BLaER1 treated with 17β-estradiol and CSF1 and Interleukin-3, amounts not matched to agents 10 nM and 100 nM (cell line): Measurements from ENCODE around the gene RASAL2.
"Not testable (repeated sequence)": the region's sequence is repeated elsewhere in the genome, so short reads cannot be mapped to it uniquely, and the experiment has no call there.

ENCODE experiments used
- H3K27ac ChIP-seq, 11 experiments: shearing (Covaris generic); formaldehyde crosslinking; 2 replicates each; pipeline ENCODE4 v1.8.1; 2022
- H3K27me3 ChIP-seq, 11 experiments: shearing (Covaris generic); formaldehyde crosslinking; 2 replicates each; pipeline ENCODE4 v1.8.1; 2022
- H3K36me3 ChIP-seq, 11 experiments: shearing (Covaris generic); formaldehyde crosslinking; 2 replicates each; pipeline ENCODE4 v1.8.1; 2022
- H3K4me1 ChIP-seq, 10 experiments: shearing (Covaris generic); formaldehyde crosslinking; 2 replicates each; pipeline ENCODE4 v1.8.1; 2022
- H3K4me2 ChIP-seq, 11 experiments: shearing (Covaris generic); formaldehyde crosslinking; 2 replicates each; pipeline ENCODE4 v1.8.1; 2022
- H3K4me3 ChIP-seq, 10 experiments: shearing (Covaris generic); formaldehyde crosslinking; 2 replicates each; pipeline ENCODE4 v1.8.1; 2022
- H3K9ac ChIP-seq, 11 experiments: shearing (Covaris generic); formaldehyde crosslinking; 2 replicates each; pipeline ENCODE4 v1.8.1; 2022
- H3K9me3 ChIP-seq, 11 experiments: shearing (Covaris generic); formaldehyde crosslinking; replicated peaks in 1 of 11; 2 replicates each; pipeline ENCODE4 v1.8.1; 2022
- H4K20me1 ChIP-seq, 11 experiments: shearing (Covaris generic); formaldehyde crosslinking; 2 replicates each; pipeline ENCODE4 v1.8.1; 2022
- Cebpa-rat ChIP-seq, 11 experiments: shearing (Covaris generic); IDR thresholded peaks; 2 replicates each; pipeline ENCODE4 v1.8.1; 2022

Gene RASAL2

GRCh38 chr1:178088651-178089050, 5.3 kb upstream of the RASAL2 start:
- Histone ChIP-seq H3K4me1 (peaks cover 8 to 25% (median 22%) of the 10 kb centered on the region in 10 experiments; a peak in 18 of 20 replicates), H3K9ac (no peak overlapping the region), H3K27me3 (peaks cover 0 to under 1% (median 0%) of the 10 kb centered on the region in 11 experiments; a peak in 4 of 22 replicates), H3K27ac (no peak overlapping the region), H4K20me1 (no peaks in the 10 kb centered on the region), H3K36me3 (no peaks in the 10 kb centered on the region), H3K9me3 (no peaks in the 10 kb centered on the region), H3K4me3 (no peak overlapping the region), H3K4me2 (no peak overlapping the region)
- TF ChIP-seq Cebpa-rat (IDR thresholded peaks at IDR 0.05): no peak

- H3K4me2 ChIP-seq, H3K27ac ChIP-seq, H3K9me3 ChIP-seq, H3K9ac ChIP-seq, H3K36me3 ChIP-seq, H3K4me3 ChIP-seq: not testable (repeated sequence)
- peaks cover 14 to 39% (median 22%) of the 10 kb centered on the region in 10 experiments for H3K4me1 ChIP-seq
- H3K27me3 ChIP-seq: peaks cover 18 to 27% (median 25%) of the 10 kb centered on the region in 11 experiments
- H4K20me1 ChIP-seq: peaks cover 0 to 16% (median 0%) of the 10 kb centered on the region in 11 experiments; a peak in 5 of 22 replicates
These were observed 2.5 kb upstream of the RASAL2 start for GRCh38 chr1:178091454-178091853.

DNA sequence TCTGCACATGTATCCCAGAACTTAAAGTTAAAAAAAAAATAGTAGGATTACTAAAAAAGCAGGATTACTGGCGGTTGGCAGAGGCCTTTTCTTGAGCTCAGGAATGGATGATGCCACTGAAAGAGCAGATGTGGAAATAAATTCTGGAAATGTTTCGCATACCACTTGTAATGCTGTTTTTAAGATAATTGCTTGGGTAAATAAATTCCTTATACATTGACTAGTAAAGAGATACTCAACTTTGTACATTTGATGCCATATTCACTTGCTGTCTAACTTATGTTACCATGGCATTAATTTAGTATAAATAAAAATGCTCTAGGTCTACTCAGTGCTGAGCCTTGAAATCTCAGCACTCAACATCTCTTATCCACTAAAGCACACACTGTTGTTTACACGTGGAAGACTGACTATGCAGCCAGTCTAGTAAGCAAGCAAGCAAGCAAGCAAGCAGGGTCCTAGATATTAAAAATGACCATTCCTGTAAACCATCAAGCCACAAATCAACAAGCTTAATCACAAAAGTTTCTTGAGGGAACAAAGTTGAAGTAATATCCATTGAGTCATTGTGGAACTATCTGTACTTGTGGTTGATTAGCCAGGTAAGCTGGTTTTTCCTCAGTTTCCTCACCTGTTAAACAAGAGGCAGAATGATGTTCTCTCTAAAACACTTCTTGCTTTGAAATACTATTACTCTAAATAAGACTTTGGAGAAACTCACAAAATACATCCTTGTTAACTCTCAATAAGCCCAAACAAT, 1.7 kb upstream of the RASAL2 start:
- H3K36me3 ChIP-seq: no peaks in the 10 kb centered on the region
- peak overlapping the region in 2 of 10 experiments; percentile 93 to 94; a peak in 2 of 20 replicates for H3K4me3 ChIP-seq
- no peak overlapping the region for H3K9ac ChIP-seq
- TF ChIP-seq Cebpa-rat (IDR thresholded peaks at IDR 0.05): no peak
- H3K27ac ChIP-seq: no peak overlapping the region
- peaks cover 18 to 27% (median 25%) of the 10 kb centered on the region in 11 experiments for H3K27me3 ChIP-seq
- H4K20me1 ChIP-seq: peaks cover 0 to 21% (median 0%) of the 10 kb centered on the region in 11 experiments; a peak in 5 of 22 replicates
- H3K4me2 ChIP-seq: peak overlapping the region; percentile 79 to 99 (median 93); a peak in 15 of 22 replicates
- no peaks in the 10 kb centered on the region for H3K9me3 ChIP-seq
- peaks cover 13 to 35% (median 15%) of the 10 kb centered on the region in 10 experiments; a peak in 19 of 20 replicates for H3K4me1 ChIP-seq

GRCh38 chr1:178092878-178093493, 918 bp upstream of the RASAL2 start:
- Histone ChIP-seq H3K9me3 (no peaks in the 10 kb centered on the region), H3K36me3 (no peaks in the 10 kb centered on the region), H3K4me2 (peak overlapping the region; percentile 79 to 99 (median 93)), H3K4me1 (peaks cover 8 to 32% (median 12%) of the 10 kb centered on the region in 10 experiments; a peak in 18 of 20 replicates), H3K27me3 (peaks cover 18 to 27% (median 25%) of the 10 kb centered on the region in 11 experiments), H3K4me3 (peak overlapping the region; percentile 78 to 100 (median 92)), H3K27ac (peak overlapping the region; percentile 11 to 77 (median 48); a peak in 17 of 22 replicates), H4K20me1 (peaks cover 0 to 22% (median 0%) of the 10 kb centered on the region in 11 experiments; a peak in 5 of 22 replicates), H3K9ac (peak overlapping the region; percentile 68 to 85 (median 80))
- no peak for TF ChIP-seq Cebpa-rat (IDR thresholded peaks at IDR 0.05)

DNA sequence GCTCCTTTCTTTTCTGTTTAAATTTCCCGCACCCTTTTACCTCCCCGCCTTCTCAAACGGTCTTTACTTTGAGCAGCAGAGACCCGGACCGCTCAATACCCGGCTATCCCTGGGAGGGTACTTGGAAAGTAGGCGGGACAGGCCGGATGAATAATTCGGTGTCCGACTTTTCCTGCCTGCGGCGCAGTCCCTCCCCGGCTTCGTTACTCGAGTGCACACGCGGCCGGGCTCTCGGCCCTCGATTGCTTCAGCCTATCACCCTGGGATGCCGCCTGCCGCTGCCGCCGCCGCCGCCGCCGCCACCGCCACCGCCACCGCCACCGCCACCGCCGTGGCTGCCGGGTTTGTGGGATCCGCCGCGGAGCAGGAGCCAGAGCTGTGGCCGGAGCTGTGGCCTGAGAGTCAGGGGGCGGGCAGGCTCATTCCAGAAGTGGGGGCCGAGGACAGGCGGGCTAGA, 382 bp upstream of the RASAL2 start:
- no peak for TF ChIP-seq Cebpa-rat (IDR thresholded peaks at IDR 0.05)
- Histone ChIP-seq H3K9ac (peak overlapping the region; percentile 68 to 85 (median 80)), H3K4me3 (peak overlapping the region; percentile 78 to 100 (median 92)), H3K4me2 (peak overlapping the region; percentile 79 to 99 (median 93)), H3K27me3 (peaks cover 18 to 27% (median 25%) of the 10 kb centered on the region in 11 experiments), H3K4me1 (peaks cover 8 to 32% (median 12%) of the 10 kb centered on the region in 10 experiments; a peak in 18 of 20 replicates), H3K27ac (peak overlapping the region; percentile 25 to 77 (median 56); a peak in 21 of 22 replicates), H3K36me3 (no peaks in the 10 kb centered on the region), H4K20me1 (peaks cover 0 to 22% (median 0%) of the 10 kb centered on the region in 11 experiments; a peak in 5 of 22 replicates), H3K9me3 (no peaks in the 10 kb centered on the region)

GRCh38 chr1:178094739-178095645, 1.1 kb downstream of the RASAL2 start:
- no peaks in the 10 kb centered on the region for H3K36me3 ChIP-seq
- H3K4me1 ChIP-seq: peaks cover 12 to 36% (median 17%) of the 10 kb centered on the region in 10 experiments
- peak overlapping the region; percentile 79 to 99 (median 93) for H3K4me2 ChIP-seq
- TF ChIP-seq Cebpa-rat (IDR thresholded peaks at IDR 0.05): no peak
- peaks cover 18 to 27% (median 25%) of the 10 kb centered on the region in 11 experiments for H3K27me3 ChIP-seq
- H3K9me3 ChIP-seq: no peaks in the 10 kb centered on the region
- H3K27ac ChIP-seq: 0 out of 22 replicates have a peak overlapping the region, but pooled peaks of 1 of the 11 experiments have one; percentile 77
- peaks cover 0 to 22% (median 0%) of the 10 kb centered on the region in 11 experiments; a peak in 5 of 22 replicates for H4K20me1 ChIP-seq
- H3K4me3 ChIP-seq: peak overlapping the region; percentile 78 to 100 (median 92)
- peak overlapping the region; percentile 68 to 85 (median 80); a peak in 18 of 22 replicates for H3K9ac ChIP-seq

GRCh38 chr1:178096421-178096820, 2.5 kb downstream of the RASAL2 start:
- H3K27me3 ChIP-seq: peaks cover 18 to 27% (median 25%) of the 10 kb centered on the region in 11 experiments
- H3K4me2 ChIP-seq: peak overlapping the region in 1 of 11 experiments; percentile 89; a peak in 1 of 22 replicates
- no peaks in the 10 kb centered on the region for H3K9me3 ChIP-seq
- H3K36me3 ChIP-seq: no peaks in the 10 kb centered on the region
- no peak overlapping the region for H3K4me3 ChIP-seq
- no peak for TF ChIP-seq Cebpa-rat (IDR thresholded peaks at IDR 0.05)
- H3K9ac ChIP-seq: no peak overlapping the region
- H3K4me1 ChIP-seq: peaks cover 18 to 44% (median 23%) of the 10 kb centered on the region in 10 experiments
- H3K27ac ChIP-seq: no peak overlapping the region
- peaks cover 0 to 22% (median 0%) of the 10 kb centered on the region in 11 experiments; a peak in 5 of 22 replicates for H4K20me1 ChIP-seq

- Histone ChIP-seq H3K4me1 (peaks cover 10 to 34% (median 16%) of the 10 kb centered on the region in 10 experiments; a peak in 19 of 20 replicates), H3K27ac (no peak overlapping the region), H3K9me3 (no peaks in the 10 kb centered on the region), H3K9ac (no peak overlapping the region), H3K36me3 (no peaks in the 10 kb centered on the region), H3K4me2 (no peak overlapping the region; a peak in 1 of 22 replicates), H4K20me1 (peaks cover 0 to 22% (median 0%) of the 10 kb centered on the region in 11 experiments; a peak in 5 of 22 replicates), H3K27me3 (peaks cover 18 to 27% (median 25%) of the 10 kb centered on the region in 11 experiments), H3K4me3 (no peak overlapping the region)
- TF ChIP-seq Cebpa-rat (IDR thresholded peaks at IDR 0.05): no peak
These were observed 4.4 kb downstream of the RASAL2 start for GRCh38 chr1:178098262-178098661.
